Neuronal stem cell (in vitro differentiated cells): ENCODE measurements around the gene TANC2.

Experiments used
- DNase-seq: peaks from one replicate; pipeline ENCODE4 v3.0.0-alpha.2; 2013; ENCODE audit warnings: low spot score
- H2AFZ ChIP-seq: one replicate; pipeline ENCODE4 v1.6.1; 2013; ENCODE audit warnings: mild to moderate bottlenecking, low read length, inconsistent platforms
- H2AK5ac ChIP-seq: 2 replicates; pipeline ENCODE4 v1.6.1; 2013; ENCODE audit warnings: low read depth, mild to moderate bottlenecking, inconsistent platforms, low read length, moderate library complexity, mixed read lengths
- H2BK120ac ChIP-seq: 2 replicates; pipeline ENCODE4 v1.6.1; 2013; ENCODE audit warnings: low read depth, mild to moderate bottlenecking, inconsistent platforms, low read length, moderate library complexity, mixed read lengths
- H2BK12ac ChIP-seq: one replicate; pipeline ENCODE4 v1.6.1; 2013; ENCODE audit warnings: low read length, inconsistent platforms
- H2BK15ac ChIP-seq: 2 replicates; pipeline ENCODE4 v1.6.1; 2013; ENCODE audit warnings: mild to moderate bottlenecking, low read length, inconsistent platforms, mixed read lengths
- H2BK5ac ChIP-seq: one replicate; pipeline ENCODE4 v1.6.1; 2013; ENCODE audit warnings: inconsistent platforms, mild to moderate bottlenecking, low read length, moderate library complexity
- H3K14ac ChIP-seq: one replicate; pipeline ENCODE4 v1.6.1; 2013; ENCODE audit warnings: low read length, inconsistent platforms
- H3K18ac ChIP-seq: 2 replicates; pipeline ENCODE4 v1.6.1; 2013; ENCODE audit warnings: low read length, inconsistent platforms
- H3K23ac ChIP-seq: 2 replicates; pipeline ENCODE4 v1.6.1; 2013; ENCODE audit warnings: low read depth, mild to moderate bottlenecking, mixed read lengths, low read length, inconsistent platforms; ENCODE audit not compliant: poor library complexity
- H3K27ac ChIP-seq: replicated peaks from 3 replicates; pipeline ENCODE4 v1.5.1; 2013; ENCODE audit warnings: low read length, inconsistent platforms
- H3K27me3 ChIP-seq, 3 experiments: 2 replicates each; pipeline ENCODE4 v1.6.1; 2013; ENCODE audit warnings: low read length in 3 of 3, mild to moderate bottlenecking in 2 of 3, inconsistent platforms in 1 of 3, low read depth in 1 of 3, mixed read lengths in 1 of 3, moderate library complexity in 1 of 3; ENCODE audit not compliant: control insufficient read depth in 3 of 3, insufficient read depth in 3 of 3
- H3K36me3 ChIP-seq, 2 donors: replicated peaks in 1 of 2; 2 replicates each; pipeline ENCODE4 v1.6.1; 2013; ENCODE audit warnings: low read length in 2 of 2; ENCODE audit not compliant: control insufficient read depth in 2 of 2, insufficient read depth in 2 of 2
- H3K4ac ChIP-seq: 2 replicates; pipeline ENCODE4 v1.6.1; 2013; ENCODE audit warnings: inconsistent platforms, mild to moderate bottlenecking, low read length, moderate library complexity
- H3K4me1 ChIP-seq, 2 donors: 1 replicate in 1 of 2; 2 replicates in 1 of 2; pipeline ENCODE4 v1.6.1; 2013; ENCODE audit warnings: low read length in 2 of 2, low read depth in 1 of 2; ENCODE audit not compliant: control insufficient read depth in 2 of 2, insufficient read depth in 1 of 2
- H3K4me2 ChIP-seq: one replicate; pipeline ENCODE4 v1.6.1; 2013; ENCODE audit warnings: mild to moderate bottlenecking, low read length, inconsistent platforms; ENCODE audit not compliant: insufficient read depth, poor library complexity, severe bottlenecking
- H3K4me3 ChIP-seq, 2 donors: 2 replicates each; pipeline ENCODE4 v1.5.1; 2013; ENCODE audit warnings: low read length in 2 of 2, mild to moderate bottlenecking in 2 of 2, inconsistent platforms in 1 of 2, moderate library complexity in 1 of 2
- H3K79me1 ChIP-seq: one replicate; pipeline ENCODE4 v1.6.1; 2013; ENCODE audit warnings: low read depth, mild to moderate bottlenecking, inconsistent platforms, low read length, moderate library complexity
- H3K9ac ChIP-seq: one replicate; pipeline ENCODE4 v1.6.1; 2013; ENCODE audit warnings: mild to moderate bottlenecking, low read depth, low read length, inconsistent platforms; ENCODE audit not compliant: poor library complexity
- H3K9me3 ChIP-seq, 2 donors: replicated peaks in 1 of 2; 2 replicates each; pipeline versions ENCODE3 to v1.6.1; 2013; ENCODE audit warnings: low read length in 2 of 2, mild to moderate bottlenecking in 2 of 2, inconsistent platforms in 1 of 2, low read depth in 1 of 2, mixed read lengths in 1 of 2, moderate library complexity in 1 of 2; ENCODE audit not compliant: control insufficient read depth in 2 of 2, insufficient read depth in 1 of 2
- H4K8ac ChIP-seq: one replicate; pipeline ENCODE4 v1.6.1; 2013; ENCODE audit warnings: low read depth, mild to moderate bottlenecking, inconsistent platforms, low read length, moderate library complexity
- H4K91ac ChIP-seq: one replicate; pipeline ENCODE4 v1.6.1; 2013; ENCODE audit warnings: low read length, low read depth, mild to moderate bottlenecking, inconsistent platforms; ENCODE audit not compliant: poor library complexity
- WGBS, 2 donors: extraction: QIAGEN DNeasy Blood & Tissue Kit; methylation state at CpG; one replicate each; pipeline ENCODE4 v1.1.7; 2013; ENCODE audit warnings: missing lambda C conversion rate in 2 of 2, mixed read lengths in 1 of 2; ENCODE audit not compliant: insufficient read length in 2 of 2, insufficient replicate concordance in 1 of 2; ENCODE audit errors: extremely low coverage in 2 of 2; 5-methylcytosine and 5-hydroxymethylcytosine counted together

TANC2 gene

GRCh38 chr17:62949036-62949435, 17.0 kb upstream of the TANC2 start:
- H3K27me3 ChIP-seq: no peaks in the 10 kb centered on the region
- H2AK5ac ChIP-seq: no peak overlapping the region
- H2AFZ ChIP-seq: no peak overlapping the region
- no peak overlapping the region for H2BK15ac ChIP-seq
- H3K4me1 ChIP-seq: no peaks in the 10 kb centered on the region
- no peak overlapping the region for H3K4me2 ChIP-seq
- no peak overlapping the region for H4K91ac ChIP-seq
- no peaks in the 10 kb centered on the region for H3K9me3 ChIP-seq
- no peak overlapping the region for H3K18ac ChIP-seq
- H3K79me1 ChIP-seq: no peaks in the 10 kb centered on the region
- no peaks in the 10 kb centered on the region for H3K36me3 ChIP-seq
- no peak overlapping the region for H3K27ac ChIP-seq
- DNase-seq: no peak
- WGBS, 2 donors: no CpG with 5 or more reads among the region's 3 CpGs
- no peak overlapping the region for H3K14ac ChIP-seq
- H4K8ac ChIP-seq: no peak overlapping the region
- no peak overlapping the region for H3K4ac ChIP-seq
- H3K4me3 ChIP-seq: no peak overlapping the region
- H2BK5ac ChIP-seq: no peak overlapping the region
- H3K9ac ChIP-seq: no peak overlapping the region
- no peak overlapping the region for H2BK120ac ChIP-seq
- no peak overlapping the region for H3K23ac ChIP-seq
- no peak overlapping the region for H2BK12ac ChIP-seq

- no peaks in the 10 kb centered on the region for H3K27me3 ChIP-seq
- no peak overlapping the region for H2BK15ac ChIP-seq
- no peak overlapping the region for H2BK120ac ChIP-seq
- H4K91ac ChIP-seq: no peak overlapping the region
- H3K23ac ChIP-seq: no peak overlapping the region
- WGBS, 2 donors: no CpG with 5 or more reads among the region's 1 CpG
- H3K4me3 ChIP-seq: no peak overlapping the region
- no peak overlapping the region for H2BK5ac ChIP-seq
- H3K4me1 ChIP-seq: no peaks in the 10 kb centered on the region
- no peak overlapping the region for H4K8ac ChIP-seq
- no peaks in the 10 kb centered on the region for H3K79me1 ChIP-seq
- no peak overlapping the region for H2AK5ac ChIP-seq
- H3K36me3 ChIP-seq: no peaks in the 10 kb centered on the region
- H3K9me3 ChIP-seq: no peaks in the 10 kb centered on the region
- H2BK12ac ChIP-seq: no peak overlapping the region
- no peak for DNase-seq
- no peak overlapping the region for H3K14ac ChIP-seq
- no peak overlapping the region for H3K4ac ChIP-seq
- H3K27ac ChIP-seq: no peak overlapping the region
- no peak overlapping the region for H2AFZ ChIP-seq
- no peak overlapping the region for H3K4me2 ChIP-seq
- H3K18ac ChIP-seq: no peak overlapping the region
- H3K9ac ChIP-seq: no peak overlapping the region
These were observed 16.0 kb upstream of the TANC2 start for GRCh38 chr17:62950067-62950466.

- no peak overlapping the region for H2BK120ac ChIP-seq
- no peak overlapping the region for H3K4me3 ChIP-seq
- no peak overlapping the region for H3K4ac ChIP-seq
- H4K91ac ChIP-seq: no peak overlapping the region
- H3K9me3 ChIP-seq: no peaks in the 10 kb centered on the region
- H3K14ac ChIP-seq: no peak overlapping the region
- H4K8ac ChIP-seq: no peak overlapping the region
- H3K18ac ChIP-seq: no peak overlapping the region
- no peak overlapping the region for H2BK15ac ChIP-seq
- no peak overlapping the region for H2BK5ac ChIP-seq
- H2AK5ac ChIP-seq: no peak overlapping the region
- no peak for DNase-seq
- H3K27me3 ChIP-seq: no peaks in the 10 kb centered on the region
- no peak overlapping the region for H3K27ac ChIP-seq
- H3K4me1 ChIP-seq: peaks cover 0 to 1% of the 10 kb centered on the region in 2 donors
- no peak overlapping the region for H2AFZ ChIP-seq
- no peak overlapping the region for H3K4me2 ChIP-seq
- no peak overlapping the region for H3K23ac ChIP-seq
- H3K36me3 ChIP-seq: no peaks in the 10 kb centered on the region
- H2BK12ac ChIP-seq: no peak overlapping the region
- WGBS, 2 donors: no CpG with 5 or more reads among the region's 4 CpGs
- no peaks in the 10 kb centered on the region for H3K79me1 ChIP-seq
- no peak overlapping the region for H3K9ac ChIP-seq
These were observed 10.1 kb upstream of the TANC2 start for GRCh38 chr17:62955841-62956352.

- no peak overlapping the region for H4K8ac ChIP-seq
- peaks cover 0 to 5% (median 0%) of the 10 kb centered on the region in 3 experiments for H3K27me3 ChIP-seq
- H3K4me2 ChIP-seq: no peak overlapping the region
- H2BK5ac ChIP-seq: no peak overlapping the region
- no peak overlapping the region for H2AK5ac ChIP-seq
- H3K18ac ChIP-seq: no peak overlapping the region
- no peak overlapping the region for H3K27ac ChIP-seq
- no peak overlapping the region for H4K91ac ChIP-seq
- H3K9me3 ChIP-seq: no peaks in the 10 kb centered on the region
- no peak overlapping the region for H2BK12ac ChIP-seq
- no peak overlapping the region for H2BK15ac ChIP-seq
- no peak overlapping the region for H3K9ac ChIP-seq
- WGBS, 2 donors: no CpG with 5 or more reads among the region's 3 CpGs
- DNase-seq: no peak
- no peak overlapping the region for H3K4me3 ChIP-seq
- H3K36me3 ChIP-seq: no peaks in the 10 kb centered on the region
- H3K79me1 ChIP-seq: no peaks in the 10 kb centered on the region
- H2AFZ ChIP-seq: no peak overlapping the region
- no peak overlapping the region for H3K4ac ChIP-seq
- H2BK120ac ChIP-seq: no peak overlapping the region
- H3K14ac ChIP-seq: no peak overlapping the region
- no peak overlapping the region for H3K23ac ChIP-seq
- peaks cover 2 to 10% of the 10 kb centered on the region in 2 donors for H3K4me1 ChIP-seq
These were observed 2.7 kb upstream of the TANC2 start for GRCh38 chr17:62963296-62963695.
